Measurements from ENCODE around the gene SLC30A2. TPM values are rescaled to one million over a fixed set of nuclear protein-coding genes. Genes with fewer than 3 reads are reported as not detected.

SLC30A2 gene
- polyA plus RNA-seq, 1 donor (not counting 4 experiments of a cell fraction or from before 2014, with no cell fraction given) = not detected

GRCh38 chr1:26015358-26015757 is 30.6 kb downstream of the SLC30A2 start:
- dilution Hi-C loops (cut with MboI; ENCODE audit: extremely low pct_ligation_motif_present, low sequenced_read_pairs) = no loop called here
- peaks cover 13% of the 10 kb centered on the region for H3K4me1 ChIP-seq (ENCODE audit: control insufficient read depth, extremely low read depth, insufficient read depth, low read length)
- no peak overlapping the region for H3K27ac ChIP-seq (ENCODE audit: control insufficient read depth, insufficient read depth, low read length)
- H3K4me3 ChIP-seq (ENCODE audit: control insufficient read depth in 2 of 3, extremely low read depth in 1 of 3, insufficient read depth in 2 of 3, low read depth in 1 of 3, low read length in 3 of 3) = no peak overlapping the region
- no peaks in the 10 kb centered on the region for H3K36me3 ChIP-seq (ENCODE audit: control insufficient read depth in 2 of 2, extremely low read depth in 1 of 2, insufficient read depth in 2 of 2, low read length in 2 of 2)
- H3K4me2 ChIP-seq (ENCODE audit: control insufficient read depth, extremely low read depth, insufficient read depth, low read depth, low read length) = no peak overlapping the region
- no peak for TF ChIP-seq EZH2 (IDR thresholded peaks at IDR 0.05; ENCODE audit: low read length)
- no peak for TF ChIP-seq CTCF (optimal IDR thresholded peaks at IDR 0.05 in 1 of 3, IDR thresholded peaks at IDR 0.05 in 1 of 3, conservative IDR thresholded peaks at IDR 0.05 in 1 of 3; ENCODE audit: extremely low read depth in 1 of 3, insufficient read depth in 2 of 3, low read length in 3 of 3)
- no peak overlapping the region for H3K9ac ChIP-seq (ENCODE audit: control insufficient read depth, extremely low read depth, insufficient read depth, low read length)
- no peaks in the 10 kb centered on the region for H3K27me3 ChIP-seq (ENCODE audit: control insufficient read depth, extremely low read depth, insufficient read depth, low read length)
- FAIRE-seq = no peak
- no peaks in the 10 kb centered on the region for H3K79me2 ChIP-seq (ENCODE audit: control insufficient read depth, insufficient read depth, low read length)
- no peaks in the 10 kb centered on the region for H4K20me1 ChIP-seq (ENCODE audit: control insufficient read depth, extremely low read depth, insufficient read depth, low read length)
- H3K9me3 ChIP-seq (ENCODE audit: control insufficient read depth, low read depth, low read length) = no peaks in the 10 kb centered on the region
- DNase-seq (ENCODE audit: low read depth, low spot score) = no peak
- H3K9me1 ChIP-seq (ENCODE audit: control insufficient read depth, extremely low read depth, insufficient read depth, low read length) = no peaks in the 10 kb centered on the region
- H2AFZ ChIP-seq (ENCODE audit: control insufficient read depth, low read length) = no peak overlapping the region

- TF ChIP-seq CTCF (optimal IDR thresholded peaks at IDR 0.05 in 1 of 3, IDR thresholded peaks at IDR 0.05 in 1 of 3, conservative IDR thresholded peaks at IDR 0.05 in 1 of 3; ENCODE audit: extremely low read depth in 1 of 3, insufficient read depth in 2 of 3, low read length in 3 of 3) (no peak), EZH2 (IDR thresholded peaks at IDR 0.05; ENCODE audit: low read length) (no peak)
- FAIRE-seq (no peak), DNase-seq (ENCODE audit: low read depth, low spot score) (no peak)
- dilution Hi-C loops (cut with MboI; ENCODE audit: extremely low pct_ligation_motif_present, low sequenced_read_pairs) = no loop called here
- H3K9me1 ChIP-seq (ENCODE audit: control insufficient read depth, extremely low read depth, insufficient read depth, low read length) = no peaks in the 10 kb centered on the region
- H2AFZ ChIP-seq (ENCODE audit: control insufficient read depth, low read length) = no peak overlapping the region
- no peaks in the 10 kb centered on the region for H3K9me3 ChIP-seq (ENCODE audit: control insufficient read depth, low read depth, low read length)
- no peak overlapping the region for H3K4me3 ChIP-seq (ENCODE audit: control insufficient read depth in 2 of 3, extremely low read depth in 1 of 3, insufficient read depth in 2 of 3, low read depth in 1 of 3, low read length in 3 of 3)
- H4K20me1 ChIP-seq (ENCODE audit: control insufficient read depth, extremely low read depth, insufficient read depth, low read length) = no peaks in the 10 kb centered on the region
- no peaks in the 10 kb centered on the region for H3K27me3 ChIP-seq (ENCODE audit: control insufficient read depth, extremely low read depth, insufficient read depth, low read length)
- no peak overlapping the region for H3K4me2 ChIP-seq (ENCODE audit: control insufficient read depth, extremely low read depth, insufficient read depth, low read depth, low read length)
- peaks cover 4% of the 10 kb centered on the region for H3K4me1 ChIP-seq (ENCODE audit: control insufficient read depth, extremely low read depth, insufficient read depth, low read length)
- H3K9ac ChIP-seq (ENCODE audit: control insufficient read depth, extremely low read depth, insufficient read depth, low read length) = no peak overlapping the region
- no peak overlapping the region for H3K27ac ChIP-seq (ENCODE audit: control insufficient read depth, insufficient read depth, low read length)
- no peaks in the 10 kb centered on the region for H3K36me3 ChIP-seq (ENCODE audit: control insufficient read depth in 2 of 2, extremely low read depth in 1 of 2, insufficient read depth in 2 of 2, low read length in 2 of 2)
- no peaks in the 10 kb centered on the region for H3K79me2 ChIP-seq (ENCODE audit: control insufficient read depth, insufficient read depth, low read length)
Measured at GRCh38 chr1:26014179-26014578, 31.7 kb downstream of the SLC30A2 start.

Data from keratinocyte (primary cell).